ENCODE measurements around the gene MYO9B. TPM values are rescaled to one million over a fixed set of nuclear protein-coding genes. Genes with fewer than 3 reads are reported as not detected.

Gene MYO9B
- total RNA-seq, 1 experiment from 2014 or later: 85.4 TPM

- peaks cover 19% of the 10 kb centered on the region for H3K4me1 ChIP-seq (ENCODE audit: insufficient read depth, low read length, poor library complexity, severe bottlenecking)
- ChIA-PET POLR2A (ENCODE audit: low non-redundant PET) (interaction anchor here (0.6 kb wide), 1 partner anchor 39 kb away, joined by 3 read pairs; no protein-coding TSS in a partner anchor), CTCF (no interaction called here)
- TF ChIP-seq CTCF (conservative IDR thresholded peaks at IDR 0.05; ENCODE audit: low read depth, low read length): no peak
- no peak for TF ChIP-seq EZH2 (IDR thresholded peaks at IDR 0.05; ENCODE audit: borderline replicate concordance, low read depth, low read length, poor library complexity, severe bottlenecking)
- no peak for DNase-seq (ENCODE audit: low spot score)
- intact Hi-C loops (cut with micrococcal nuclease; ENCODE audit: unreplicated experiment): no loop called here
- no peaks in the 10 kb centered on the region for H3K27me3 ChIP-seq (replicated peaks; ENCODE audit: insufficient read depth, low read depth, low read length, poor library complexity)
- H3K27ac ChIP-seq (ENCODE audit: low read depth, low read length, poor library complexity, severe bottlenecking): no peak overlapping the region
- H3K36me3 ChIP-seq (ENCODE audit: insufficient read depth, low read length, poor library complexity, severe bottlenecking): no peaks in the 10 kb centered on the region
- no peaks in the 10 kb centered on the region for H3K9me3 ChIP-seq (ENCODE audit: low read depth, low read length, poor library complexity, severe bottlenecking)
- no TSS peak for BruUV-seq (replicated peaks)
- no peak overlapping the region for H3K4me3 ChIP-seq (ENCODE audit: low read depth, low read length, poor library complexity, severe bottlenecking)
Measured at GRCh38 chr19:17237747-17238706, 162.4 kb downstream of the MYO9B start.

- CTCF ChIA-PET: no interaction called here
- no TSS peak for BruUV-seq (replicated peaks)
- H3K4me3 ChIP-seq (ENCODE audit: low read depth, low read length, poor library complexity, severe bottlenecking): no peak overlapping the region
- POLR2A ChIA-PET (ENCODE audit: low non-redundant PET): no interaction called here
- H3K4me1 ChIP-seq (ENCODE audit: insufficient read depth, low read length, poor library complexity, severe bottlenecking): peaks cover 8% of the 10 kb centered on the region
- no peaks in the 10 kb centered on the region for H3K9me3 ChIP-seq (ENCODE audit: low read depth, low read length, poor library complexity, severe bottlenecking)
- intact Hi-C loops (cut with micrococcal nuclease; ENCODE audit: unreplicated experiment): no loop called here
- H3K36me3 ChIP-seq (ENCODE audit: insufficient read depth, low read length, poor library complexity, severe bottlenecking): no peaks in the 10 kb centered on the region
- DNase-seq (ENCODE audit: low spot score): no peak
- no peaks in the 10 kb centered on the region for H3K27me3 ChIP-seq (replicated peaks; ENCODE audit: insufficient read depth, low read depth, low read length, poor library complexity)
- TF ChIP-seq EZH2 (IDR thresholded peaks at IDR 0.05; ENCODE audit: borderline replicate concordance, low read depth, low read length, poor library complexity, severe bottlenecking) (no peak), CTCF (conservative IDR thresholded peaks at IDR 0.05; ENCODE audit: low read depth, low read length) (no peak)
- H3K27ac ChIP-seq (ENCODE audit: low read depth, low read length, poor library complexity, severe bottlenecking): no peak overlapping the region
Measured at GRCh38 chr19:17240062-17240752, 164.6 kb downstream of the MYO9B start.

- Histone ChIP-seq H3K36me3 (ENCODE audit: insufficient read depth, low read length, poor library complexity, severe bottlenecking) (no peaks in the 10 kb centered on the region), H3K4me3 (ENCODE audit: low read depth, low read length, poor library complexity, severe bottlenecking) (no peak overlapping the region), H3K9me3 (ENCODE audit: low read depth, low read length, poor library complexity, severe bottlenecking) (no peaks in the 10 kb centered on the region), H3K4me1 (ENCODE audit: insufficient read depth, low read length, poor library complexity, severe bottlenecking) (peaks cover 7% of the 10 kb centered on the region), H3K27me3 (replicated peaks; ENCODE audit: insufficient read depth, low read depth, low read length, poor library complexity) (no peaks in the 10 kb centered on the region), H3K27ac (ENCODE audit: low read depth, low read length, poor library complexity, severe bottlenecking) (no peak overlapping the region)
- no peak for DNase-seq (ENCODE audit: low spot score)
- intact Hi-C loops (cut with micrococcal nuclease; ENCODE audit: unreplicated experiment): no loop called here
- TF ChIP-seq EZH2 (IDR thresholded peaks at IDR 0.05; ENCODE audit: borderline replicate concordance, low read depth, low read length, poor library complexity, severe bottlenecking) (no peak), CTCF (conservative IDR thresholded peaks at IDR 0.05; ENCODE audit: low read depth, low read length) (no peak)
- CTCF ChIA-PET: no interaction called here
- no TSS peak for BruUV-seq (replicated peaks)
- POLR2A ChIA-PET (ENCODE audit: low non-redundant PET): interaction anchor here (0.6 kb wide), 1 partner anchor 119 kb away, joined by 3 read pairs; no protein-coding TSS in a partner anchor
Measured at GRCh38 chr19:17240826-17241399, 165.3 kb downstream of the MYO9B start.

Measured in A673 (cell line).